HEK293 (cell line): ENCODE data around the gene GJB4.

Experiments used
- MYNN ChIP-seq: fragments of 450-650 bp; formaldehyde crosslinking; IDR thresholded peaks from 2 replicates; pipeline ENCODE4 v1.5.1; 2016; ENCODE audit warnings: missing biosample characterization, missing genetic modification characterization, borderline replicate concordance
- MZF1 ChIP-seq: fragments of 450-650 bp; formaldehyde crosslinking; IDR thresholded peaks from 2 replicates; pipeline ENCODE4 v1.5.1; 2017; ENCODE audit warnings: missing biosample characterization, missing genetic modification characterization, borderline replicate concordance
- ZFP69B ChIP-seq: fragments of 450-650 bp; formaldehyde crosslinking; IDR thresholded peaks from 2 replicates; pipeline ENCODE4 v1.5.1; 2016; ENCODE audit warnings: missing biosample characterization, missing genetic modification characterization
- ZNF121 ChIP-seq: fragments of 450-650 bp; formaldehyde crosslinking; IDR thresholded peaks from 2 replicates; pipeline ENCODE4 v1.5.1; 2016; ENCODE audit warnings: missing biosample characterization, missing genetic modification characterization
- ZNF138 ChIP-seq: fragments of 450-650 bp; formaldehyde crosslinking; IDR thresholded peaks from 2 replicates; pipeline ENCODE4 v1.5.1; 2016; ENCODE audit warnings: missing biosample characterization, missing genetic modification characterization, borderline replicate concordance
- ZNF473 ChIP-seq: fragments of 450-650 bp; formaldehyde crosslinking; IDR thresholded peaks from 2 replicates; pipeline ENCODE4 v1.5.1; 2017; ENCODE audit warnings: missing biosample characterization, missing genetic modification characterization
- ZNF555 ChIP-seq: fragments of 450-650 bp; formaldehyde crosslinking; conservative IDR thresholded peaks from 2 replicates; pipeline ENCODE4 v1.5.1; 2017; ENCODE audit warnings: missing biosample characterization, mild to moderate bottlenecking, missing genetic modification characterization, inconsistent platforms
- TF ChIP-seq, protein P1 (sequence below): fragments of 450-650 bp; formaldehyde crosslinking; IDR thresholded peaks from 2 replicates; pipeline ENCODE4 v1.5.1; 2016; ENCODE audit warnings: missing biosample characterization, missing genetic modification characterization
- TF ChIP-seq, protein P2 (sequence below): fragments of 450-650 bp; formaldehyde crosslinking; IDR thresholded peaks from 2 replicates; pipeline ENCODE4 v1.5.1; 2016; ENCODE audit warnings: missing biosample characterization, missing genetic modification characterization
- TF ChIP-seq, protein P3 (sequence below): fragments of 450-650 bp; formaldehyde crosslinking; IDR thresholded peaks from 2 replicates; pipeline ENCODE4 v1.5.1; 2016; ENCODE audit warnings: missing biosample characterization, missing genetic modification characterization

DNA sequence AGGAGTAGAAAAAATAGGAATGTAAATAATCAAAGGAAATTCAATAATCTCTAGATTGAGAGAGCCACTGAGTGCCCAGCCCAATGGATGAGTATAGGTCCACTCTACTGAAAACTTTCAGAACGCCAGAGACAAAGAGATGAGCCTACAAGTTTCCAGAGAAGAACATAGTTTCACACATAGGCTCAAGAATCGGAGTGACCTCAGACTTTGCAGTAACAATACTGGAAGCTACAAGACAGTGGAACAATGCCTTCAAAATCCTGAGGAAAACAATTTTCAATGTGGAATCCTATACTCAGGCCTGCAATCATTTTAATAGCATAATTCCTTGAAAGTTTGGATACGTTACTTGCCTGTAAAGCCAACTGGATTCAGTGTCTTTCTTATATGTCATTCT, 44.2 kb downstream of the GJB4 start:
- TF ChIP-seq, protein P1, sequence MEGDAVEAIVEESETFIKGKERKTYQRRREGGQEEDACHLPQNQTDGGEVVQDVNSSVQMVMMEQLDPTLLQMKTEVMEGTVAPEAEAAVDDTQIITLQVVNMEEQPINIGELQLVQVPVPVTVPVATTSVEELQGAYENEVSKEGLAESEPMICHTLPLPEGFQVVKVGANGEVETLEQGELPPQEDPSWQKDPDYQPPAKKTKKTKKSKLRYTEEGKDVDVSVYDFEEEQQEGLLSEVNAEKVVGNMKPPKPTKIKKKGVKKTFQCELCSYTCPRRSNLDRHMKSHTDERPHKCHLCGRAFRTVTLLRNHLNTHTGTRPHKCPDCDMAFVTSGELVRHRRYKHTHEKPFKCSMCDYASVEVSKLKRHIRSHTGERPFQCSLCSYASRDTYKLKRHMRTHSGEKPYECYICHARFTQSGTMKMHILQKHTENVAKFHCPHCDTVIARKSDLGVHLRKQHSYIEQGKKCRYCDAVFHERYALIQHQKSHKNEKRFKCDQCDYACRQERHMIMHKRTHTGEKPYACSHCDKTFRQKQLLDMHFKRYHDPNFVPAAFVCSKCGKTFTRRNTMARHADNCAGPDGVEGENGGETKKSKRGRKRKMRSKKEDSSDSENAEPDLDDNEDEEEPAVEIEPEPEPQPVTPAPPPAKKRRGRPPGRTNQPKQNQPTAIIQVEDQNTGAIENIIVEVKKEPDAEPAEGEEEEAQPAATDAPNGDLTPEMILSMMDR = no peak
- TF ChIP-seq, protein P2, sequence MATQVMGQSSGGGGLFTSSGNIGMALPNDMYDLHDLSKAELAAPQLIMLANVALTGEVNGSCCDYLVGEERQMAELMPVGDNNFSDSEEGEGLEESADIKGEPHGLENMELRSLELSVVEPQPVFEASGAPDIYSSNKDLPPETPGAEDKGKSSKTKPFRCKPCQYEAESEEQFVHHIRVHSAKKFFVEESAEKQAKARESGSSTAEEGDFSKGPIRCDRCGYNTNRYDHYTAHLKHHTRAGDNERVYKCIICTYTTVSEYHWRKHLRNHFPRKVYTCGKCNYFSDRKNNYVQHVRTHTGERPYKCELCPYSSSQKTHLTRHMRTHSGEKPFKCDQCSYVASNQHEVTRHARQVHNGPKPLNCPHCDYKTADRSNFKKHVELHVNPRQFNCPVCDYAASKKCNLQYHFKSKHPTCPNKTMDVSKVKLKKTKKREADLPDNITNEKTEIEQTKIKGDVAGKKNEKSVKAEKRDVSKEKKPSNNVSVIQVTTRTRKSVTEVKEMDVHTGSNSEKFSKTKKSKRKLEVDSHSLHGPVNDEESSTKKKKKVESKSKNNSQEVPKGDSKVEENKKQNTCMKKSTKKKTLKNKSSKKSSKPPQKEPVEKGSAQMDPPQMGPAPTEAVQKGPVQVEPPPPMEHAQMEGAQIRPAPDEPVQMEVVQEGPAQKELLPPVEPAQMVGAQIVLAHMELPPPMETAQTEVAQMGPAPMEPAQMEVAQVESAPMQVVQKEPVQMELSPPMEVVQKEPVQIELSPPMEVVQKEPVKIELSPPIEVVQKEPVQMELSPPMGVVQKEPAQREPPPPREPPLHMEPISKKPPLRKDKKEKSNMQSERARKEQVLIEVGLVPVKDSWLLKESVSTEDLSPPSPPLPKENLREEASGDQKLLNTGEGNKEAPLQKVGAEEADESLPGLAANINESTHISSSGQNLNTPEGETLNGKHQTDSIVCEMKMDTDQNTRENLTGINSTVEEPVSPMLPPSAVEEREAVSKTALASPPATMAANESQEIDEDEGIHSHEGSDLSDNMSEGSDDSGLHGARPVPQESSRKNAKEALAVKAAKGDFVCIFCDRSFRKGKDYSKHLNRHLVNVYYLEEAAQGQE (tag by site-specific recombination) = no peak
- TF ChIP-seq ZNF555 (tag by site-specific recombination) = no peak
- TF ChIP-seq ZNF138 (tag by site-specific recombination) = no peak
- TF ChIP-seq ZFP69B (tag by site-specific recombination) = no peak
- no peak for TF ChIP-seq MYNN (tag by site-specific recombination)
- TF ChIP-seq, protein P3, sequence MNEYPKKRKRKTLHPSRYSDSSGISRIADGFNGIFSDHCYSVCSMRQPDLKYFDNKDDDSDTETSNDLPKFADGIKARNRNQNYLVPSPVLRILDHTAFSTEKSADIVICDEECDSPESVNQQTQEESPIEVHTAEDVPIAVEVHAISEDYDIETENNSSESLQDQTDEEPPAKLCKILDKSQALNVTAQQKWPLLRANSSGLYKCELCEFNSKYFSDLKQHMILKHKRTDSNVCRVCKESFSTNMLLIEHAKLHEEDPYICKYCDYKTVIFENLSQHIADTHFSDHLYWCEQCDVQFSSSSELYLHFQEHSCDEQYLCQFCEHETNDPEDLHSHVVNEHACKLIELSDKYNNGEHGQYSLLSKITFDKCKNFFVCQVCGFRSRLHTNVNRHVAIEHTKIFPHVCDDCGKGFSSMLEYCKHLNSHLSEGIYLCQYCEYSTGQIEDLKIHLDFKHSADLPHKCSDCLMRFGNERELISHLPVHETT (tag by site-specific recombination) = no peak
- no peak for TF ChIP-seq MZF1 (tag by site-specific recombination)
- no peak for TF ChIP-seq ZNF473 (tag by site-specific recombination)
- no peak for TF ChIP-seq ZNF121 (tag by site-specific recombination)
